Measurements from ENCODE around the gene FLACC1. TPM values are rescaled to one million over a fixed set of nuclear protein-coding genes. Genes with fewer than 3 reads are reported as not detected.

Gene FLACC1
- total RNA-seq, 2 donors from 2014 or later: 4.9 to 5.7 TPM

GRCh38 chr2:201360256-201360655, 3.1 kb upstream of the FLACC1 start:
- ATAC-seq (no peak), DNase-seq (no peak)
- intact Hi-C loops (cut with DNase I): loop anchor here in 1 of 2 donors (5.0 kb wide), 1 partner anchor 123 kb away; no protein-coding TSS in a partner anchor

- intact Hi-C loops (cut with DNase I): loop anchor here in 1 of 2 donors (10.0 kb wide), 1 partner anchor 124 kb away; no protein-coding TSS in a partner anchor
- DNase-seq (no peak), ATAC-seq (peak in 1 of 2 donors; percentile 52)
Observed at GRCh38 chr2:201358684-201359083, 1.5 kb upstream of the FLACC1 start.

GRCh38 chr2:201353116-201353515, 4.0 kb downstream of the FLACC1 start:
- ATAC-seq (no peak), DNase-seq (no peak)
- intact Hi-C loops (cut with DNase I): loop anchor here in 1 of 2 donors (10.0 kb wide), 1 partner anchor 118 kb away; no protein-coding TSS in a partner anchor

GRCh38 chr2:201350879-201351278, 6.3 kb downstream of the FLACC1 start:
- DNase-seq (no peak), ATAC-seq (no peak)
- intact Hi-C loops (cut with DNase I): loop anchor here in 1 of 2 donors (10.0 kb wide), 1 partner anchor 116 kb away; no protein-coding TSS in a partner anchor

- DNase-seq: no peak
- intact Hi-C loops (cut with DNase I): no loop called here
- no peak for ATAC-seq
Observed at GRCh38 chr2:201349601-201350000, 7.5 kb downstream of the FLACC1 start.

GRCh38 chr2:201348758-201349157, 8.4 kb downstream of the FLACC1 start:
- intact Hi-C loops (cut with DNase I): no loop called here
- no peak for ATAC-seq
- DNase-seq: no peak

- DNase-seq (no peak), ATAC-seq (peak in 1 of 2 donors; percentile 46)
- intact Hi-C loops (cut with DNase I): no loop called here
Observed at GRCh38 chr2:201347138-201347537, 10.0 kb downstream of the FLACC1 start.

GRCh38 chr2:201345625-201346213, 11.4 kb downstream of the FLACC1 start:
- intact Hi-C loops (cut with DNase I): no loop called here
- ATAC-seq (peak; percentile 48 to 51), DNase-seq (no peak)

- peak in 1 of 2 donors; percentile 16 for ATAC-seq
- intact Hi-C loops (cut with DNase I): no loop called here
- DNase-seq: no peak
Observed at GRCh38 chr2:201344663-201345366, 12.3 kb downstream of the FLACC1 start.

- DNase-seq (no peak), ATAC-seq (no peak)
- intact Hi-C loops (cut with DNase I): no loop called here
Observed at GRCh38 chr2:201343559-201343958, 13.6 kb downstream of the FLACC1 start.

- DNase-seq (no peak), ATAC-seq (peak; percentile 34 to 60)
- intact Hi-C loops (cut with DNase I): no loop called here
Observed at GRCh38 chr2:201342923-201343322, 14.2 kb downstream of the FLACC1 start.

GRCh38 chr2:201329409-201329808, 27.7 kb downstream of the FLACC1 start:
- intact Hi-C loops (cut with DNase I): no loop called here
- DNase-seq (no peak), ATAC-seq (no peak)

- intact Hi-C loops (cut with DNase I): no loop called here
- DNase-seq (no peak), ATAC-seq (no peak)
Observed at GRCh38 chr2:201327678-201328077, 29.5 kb downstream of the FLACC1 start.

- no peak for ATAC-seq
- DNase-seq: no peak
- intact Hi-C loops (cut with DNase I): no loop called here
Observed at GRCh38 chr2:201322772-201323171, 34.4 kb downstream of the FLACC1 start.

GRCh38 chr2:201320701-201321100, 36.4 kb downstream of the FLACC1 start:
- intact Hi-C loops (cut with DNase I): no loop called here
- ATAC-seq: no peak
- DNase-seq: no peak

GRCh38 chr2:201320257-201320656, 36.9 kb downstream of the FLACC1 start:
- no peak for ATAC-seq

GRCh38 chr2:201319511-201319910, 37.6 kb downstream of the FLACC1 start:
- DNase-seq (no peak), ATAC-seq (no peak)
- intact Hi-C loops (cut with DNase I): no loop called here

More at GRCh38 chr2:201320257-201320656, 36.9 kb downstream of the FLACC1 start:
- no peak for DNase-seq
- intact Hi-C loops (cut with DNase I): no loop called here

- ATAC-seq: no peak
Observed at GRCh38 chr2:201313362-201313761, 43.8 kb downstream of the FLACC1 start.

GRCh38 chr2:201308914-201309313, 48.2 kb downstream of the FLACC1 start:
- no peak for DNase-seq
- no peak for ATAC-seq
- intact Hi-C loops (cut with DNase I): no loop called here

More at GRCh38 chr2:201313362-201313761, 43.8 kb downstream of the FLACC1 start:
- intact Hi-C loops (cut with DNase I): no loop called here
- DNase-seq: no peak

- DNase-seq: no peak
- intact Hi-C loops (cut with DNase I): no loop called here
- ATAC-seq: peak in 1 of 2 donors; percentile 19
Observed at GRCh38 chr2:201307876-201308275, 49.3 kb downstream of the FLACC1 start.

Data from left cardiac atrium (tissue), 4 donors.